HEK293 (cell line): ENCODE data around the gene ANTXRL.
"Not testable (repeated sequence)": the region's sequence is repeated elsewhere in the genome, so short reads cannot be mapped to it uniquely, and the experiment has no call there.

ENCODE experiments used
- CTCF ChIA-PET: fragments of 350-600 bp; formaldehyde crosslinking; extraction: SDS; loops from one replicate; lab custom pipeline; 2021; ENCODE audit warnings: antibody characterized with exemption; lab: Yijun Ruan, JAX
- POLR2A ChIA-PET: fragments of 300-600 bp; formaldehyde crosslinking; extraction: SDS; loops from one replicate; lab custom pipeline; 2020; ENCODE audit warnings: antibody characterized with exemption, inconsistent platforms; lab: Yijun Ruan, JAX
- H3K27ac ChIP-seq: fragments of 200-500 bp; sonication (Bioruptor generic); 2 replicates; pipeline ENCODE4 v1.5.1; 2014; ENCODE audit warnings: low read depth, low read length, control low read depth, inconsistent platforms; ENCODE audit errors: extremely low read depth
- H3K36me3 ChIP-seq, 2 experiments: fragments of 200-500 bp in 1 of 2; sonication (Bioruptor generic) in 1 of 2; 1 replicate in 1 of 2; 2 replicates in 1 of 2; pipeline ENCODE4 v1.5.1; 2014 to 2017; ENCODE audit warnings: inconsistent platforms in 2 of 2, low read length in 2 of 2; ENCODE audit not compliant: control insufficient read depth in 2 of 2, insufficient read depth in 1 of 2
- H3K4me1 ChIP-seq: fragments of 200-500 bp; sonication (Bioruptor generic); 2 replicates; pipeline ENCODE4 v1.5.1; 2014; ENCODE audit warnings: mild to moderate bottlenecking, low read length, inconsistent platforms; ENCODE audit not compliant: control insufficient read depth, insufficient read depth
- H3K4me3 ChIP-seq: 2 replicates; pipeline ENCODE4 v1.5.1; 2011; ENCODE audit warnings: low read depth, mild to moderate bottlenecking, control low read depth, low read length, moderate library complexity
- H3K9me3 ChIP-seq: fragments of 200-500 bp; sonication (Bioruptor generic); 2 replicates; pipeline ENCODE4 v1.5.1; 2014; ENCODE audit warnings: low read depth, low read length, inconsistent platforms; ENCODE audit not compliant: control insufficient read depth, insufficient read depth
- CTCF ChIP-seq: fragments of 450-650 bp; formaldehyde crosslinking; IDR thresholded peaks from 2 replicates; pipeline ENCODE4 v1.5.1; 2016; ENCODE audit warnings: missing biosample characterization, missing genetic modification characterization
- IKZF3 ChIP-seq: fragments of 450-650 bp; IDR thresholded peaks from 2 replicates; pipeline ENCODE4 v1.5.0; 2018; ENCODE audit warnings: missing biosample characterization, mild to moderate bottlenecking, missing genetic modification characterization, moderate library complexity
- MYNN ChIP-seq: fragments of 450-650 bp; formaldehyde crosslinking; IDR thresholded peaks from 2 replicates; pipeline ENCODE4 v1.5.1; 2016; ENCODE audit warnings: missing biosample characterization, missing genetic modification characterization, borderline replicate concordance
- OVOL3 ChIP-seq: fragments of 450-650 bp; formaldehyde crosslinking; IDR thresholded peaks from 2 replicates; pipeline ENCODE4 v1.5.1; 2016; ENCODE audit warnings: missing biosample characterization, missing genetic modification characterization
- SETDB1 ChIP-seq: IDR thresholded peaks from one replicate; pipeline ENCODE4 v1.6.1; 2017; ENCODE audit warnings: mild to moderate bottlenecking, low read length, moderate library complexity, mixed read lengths; ENCODE audit not compliant: insufficient read length
- ZBTB48 ChIP-seq: fragments of 450-650 bp; formaldehyde crosslinking; IDR thresholded peaks from 2 replicates; pipeline ENCODE4 v1.5.1; 2016; ENCODE audit warnings: missing biosample characterization, missing genetic modification characterization
- ZBTB7A ChIP-seq: fragments of 450-650 bp; formaldehyde crosslinking; IDR thresholded peaks from 2 replicates; pipeline ENCODE4 v1.5.1; 2016; ENCODE audit warnings: low read depth, missing biosample characterization, missing genetic modification characterization
- ZNF133 ChIP-seq: fragments of 450-650 bp; formaldehyde crosslinking; IDR thresholded peaks from 2 replicates; pipeline ENCODE4 v1.5.1; 2016; ENCODE audit warnings: missing biosample characterization, missing genetic modification characterization
- ZNF19 ChIP-seq: fragments of 450-650 bp; formaldehyde crosslinking; IDR thresholded peaks from 2 replicates; pipeline ENCODE4; 2016; ENCODE audit warnings: missing biosample characterization, missing genetic modification characterization, low read depth
- ZNF248 ChIP-seq: fragments of 450-650 bp; formaldehyde crosslinking; IDR thresholded peaks from 2 replicates; pipeline ENCODE4 v1.5.1; 2017; ENCODE audit warnings: missing biosample characterization, missing genetic modification characterization
- ZNF335 ChIP-seq: fragments of 450-650 bp; formaldehyde crosslinking; conservative IDR thresholded peaks from 2 replicates; pipeline ENCODE4 v1.5.1; 2016; ENCODE audit warnings: missing biosample characterization, missing genetic modification characterization
- ZNF341 ChIP-seq: fragments of 450-650 bp; formaldehyde crosslinking; IDR thresholded peaks from 2 replicates; pipeline ENCODE4; 2016; ENCODE audit warnings: low read depth, missing biosample characterization, missing genetic modification characterization
- ZNF362 ChIP-seq: fragments of 450-650 bp; formaldehyde crosslinking; IDR thresholded peaks from 2 replicates; pipeline ENCODE4 v1.5.1; 2016; ENCODE audit warnings: missing biosample characterization, missing genetic modification characterization
- ZNF398 ChIP-seq: fragments of 450-650 bp; formaldehyde crosslinking; IDR thresholded peaks from 2 replicates; pipeline ENCODE4 v1.5.1; 2017; ENCODE audit warnings: missing biosample characterization, missing genetic modification characterization
- ZNF416 ChIP-seq: fragments of 450-650 bp; formaldehyde crosslinking; IDR thresholded peaks from 2 replicates; pipeline ENCODE4 v1.5.1; 2016; ENCODE audit warnings: missing biosample characterization, missing genetic modification characterization
- ZNF433 ChIP-seq: fragments of 450-650 bp; formaldehyde crosslinking; IDR thresholded peaks from 2 replicates; pipeline ENCODE4 v1.5.1; 2016; ENCODE audit warnings: missing biosample characterization, missing genetic modification characterization, low read depth
- ZNF600 ChIP-seq: fragments of 450-650 bp; formaldehyde crosslinking; IDR thresholded peaks from 2 replicates; pipeline ENCODE4 v1.5.1; 2016; ENCODE audit warnings: missing biosample characterization, missing genetic modification characterization
- ZNF621 ChIP-seq: fragments of 450-650 bp; formaldehyde crosslinking; IDR thresholded peaks from 2 replicates; pipeline ENCODE4 v1.5.1; 2017; ENCODE audit warnings: missing biosample characterization, missing genetic modification characterization
- ZNF645 ChIP-seq: fragments of 450-650 bp; formaldehyde crosslinking; IDR thresholded peaks from 2 replicates; pipeline ENCODE4; 2016; ENCODE audit warnings: missing biosample characterization, missing genetic modification characterization
- ZNF654 ChIP-seq: fragments of 450-650 bp; formaldehyde crosslinking; IDR thresholded peaks from 2 replicates; pipeline ENCODE4 v1.5.1; 2016; ENCODE audit warnings: low read depth, missing biosample characterization, missing genetic modification characterization
- ZNF660 ChIP-seq: fragments of 450-650 bp; IDR thresholded peaks from 2 replicates; pipeline ENCODE4 v1.5.1; 2018; ENCODE audit warnings: missing biosample characterization, mild to moderate bottlenecking, missing genetic modification characterization
- ZNF785 ChIP-seq: fragments of 450-650 bp; formaldehyde crosslinking; IDR thresholded peaks from 2 replicates; pipeline ENCODE4 v1.5.1; 2016; ENCODE audit warnings: missing biosample characterization, missing genetic modification characterization
- ZSCAN23 ChIP-seq: fragments of 450-650 bp; formaldehyde crosslinking; IDR thresholded peaks from 2 replicates; pipeline ENCODE4 v1.5.1; 2016; ENCODE audit warnings: missing biosample characterization, missing genetic modification characterization

Gene ANTXRL

DNA sequence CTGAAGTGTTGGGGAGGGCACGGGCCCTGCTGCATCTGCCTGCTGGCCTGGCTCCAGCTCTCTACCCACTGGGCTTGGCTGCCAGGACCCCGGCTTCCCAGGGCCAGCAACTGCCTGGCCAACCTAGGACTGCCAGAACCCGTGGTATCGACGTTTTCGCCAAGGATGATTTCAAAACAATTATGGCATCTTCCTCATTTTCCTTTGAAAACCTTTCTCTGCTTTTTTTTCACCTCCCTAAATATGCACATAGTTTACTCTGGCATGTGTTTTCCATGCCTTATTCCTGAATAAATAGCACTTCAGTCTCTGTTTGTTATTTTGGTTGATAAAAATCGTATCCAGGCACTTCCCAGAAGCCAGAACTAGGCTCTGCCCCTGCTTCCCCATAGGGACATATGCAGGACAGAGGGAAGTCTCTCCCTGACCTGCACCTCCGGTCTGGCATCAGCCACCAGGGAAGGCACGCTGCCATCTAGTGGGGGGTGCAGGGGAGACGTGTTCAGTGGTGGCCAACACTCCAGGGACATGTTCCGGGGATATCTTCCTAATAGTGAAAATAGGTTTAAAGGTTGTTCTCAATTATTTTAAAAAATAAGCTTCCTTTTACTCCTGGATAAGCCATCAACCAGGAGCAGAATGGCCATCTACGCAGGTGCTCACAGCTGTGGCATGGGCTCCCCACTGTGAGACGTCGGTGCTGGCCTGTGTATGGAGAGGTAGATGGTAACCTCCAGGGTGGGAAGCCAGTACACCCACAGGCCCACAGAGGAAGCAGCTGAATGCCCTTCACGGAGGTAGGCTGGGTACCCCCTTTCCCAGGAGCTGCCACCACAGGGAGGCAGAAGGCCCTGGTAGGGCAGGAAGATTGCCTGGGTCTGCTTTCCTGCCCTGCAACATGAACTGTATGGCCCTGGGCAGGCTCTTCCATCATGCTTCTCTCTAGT is 30.7 kb upstream of the ANTXRL start:
- POLR2A ChIA-PET, result no interaction called here

DNA sequence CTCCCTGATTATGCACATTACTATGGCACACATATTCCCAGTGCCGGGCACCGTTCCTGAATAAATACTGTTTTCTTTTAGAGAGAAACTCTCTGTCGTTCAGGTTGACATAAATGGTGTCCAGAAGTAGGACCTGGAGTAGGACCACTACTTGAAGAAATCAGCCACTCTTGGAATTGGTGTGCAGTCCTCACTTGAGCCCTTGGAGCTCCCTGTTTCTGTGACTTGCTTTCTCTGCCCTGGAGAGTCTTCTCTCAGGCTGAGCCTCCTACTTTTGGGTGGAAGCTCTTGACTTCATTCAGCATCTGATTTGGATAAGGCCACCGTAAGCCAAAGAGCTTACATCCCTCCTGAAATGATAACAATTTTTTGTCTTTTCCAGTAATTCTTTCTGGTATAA is 29.7 kb upstream of the ANTXRL start:
- POLR2A ChIA-PET, result interaction anchor here (0.5 kb wide), 1 partner anchor 55 kb away, joined by 3 read pairs; no protein-coding TSS in a partner anchor
- TF ChIP-seq ZNF248 (no peak), ZNF341 (tag by site-specific recombination) (no peak), ZNF621 (tag by site-specific recombination) (no peak), MYNN (tag by site-specific recombination) (no peak), ZSCAN23 (tag by site-specific recombination) (no peak), ZBTB7A (no peak), ZNF416 (tag by site-specific recombination) (no peak), OVOL3 (no peak)
- CTCF ChIA-PET, result interaction anchor here (1.1 to 1.5 kb wide), 3 partner anchors 10 to 28 kb away, joined by 3 to 4 read pairs (median 4); no protein-coding TSS in a partner anchor
- H3K9me3 ChIP-seq, result no peaks in the 10 kb centered on the region
- no peaks in the 10 kb centered on the region for H3K36me3 ChIP-seq
- no peak overlapping the region for H3K27ac ChIP-seq
- H3K4me1 ChIP-seq, result no peaks in the 10 kb centered on the region
- no peak overlapping the region for H3K4me3 ChIP-seq

More for the DNA sequence above, 30.7 kb upstream of the ANTXRL start:
- no peak overlapping the region for H3K4me3 ChIP-seq
- CTCF ChIA-PET, result interaction anchor here (0.6 to 1.5 kb wide), 3 partner anchors 9 to 27 kb away, joined by 3 to 4 read pairs (median 3); no protein-coding TSS in a partner anchor
- no peaks in the 10 kb centered on the region for H3K36me3 ChIP-seq
- no peak overlapping the region for H3K27ac ChIP-seq
- no peaks in the 10 kb centered on the region for H3K4me1 ChIP-seq
- H3K9me3 ChIP-seq, result no peaks in the 10 kb centered on the region
- TF ChIP-seq ZNF660 (tag by site-specific recombination) (no peak; the same call in 1 of the 2 replicates), CTCF (tag by site-specific recombination) (peak; percentile 72), ZBTB48 (no peak), ZNF19 (no peak), ZNF335 (tag by site-specific recombination) (peak; percentile 78), ZNF433 (tag by site-specific recombination) (no peak), ZNF133 (tag by site-specific recombination) (no peak), ZNF645 (tag by site-specific recombination) (no peak), ZNF785 (tag by site-specific recombination) (no peak), IKZF3 (tag by site-specific recombination) (0 out of 2 replicates have a peak, but pooled peaks have one; percentile 14), SETDB1 (no peak), ZNF398 (tag by site-specific recombination) (no peak), ZNF654 (tag by site-specific recombination) (0 out of 2 replicates have a peak, but pooled peaks have one; percentile 38), ZNF362 (tag by site-specific recombination) (no peak), ZNF600 (tag by site-specific recombination) (peak; percentile 78)

DNA sequence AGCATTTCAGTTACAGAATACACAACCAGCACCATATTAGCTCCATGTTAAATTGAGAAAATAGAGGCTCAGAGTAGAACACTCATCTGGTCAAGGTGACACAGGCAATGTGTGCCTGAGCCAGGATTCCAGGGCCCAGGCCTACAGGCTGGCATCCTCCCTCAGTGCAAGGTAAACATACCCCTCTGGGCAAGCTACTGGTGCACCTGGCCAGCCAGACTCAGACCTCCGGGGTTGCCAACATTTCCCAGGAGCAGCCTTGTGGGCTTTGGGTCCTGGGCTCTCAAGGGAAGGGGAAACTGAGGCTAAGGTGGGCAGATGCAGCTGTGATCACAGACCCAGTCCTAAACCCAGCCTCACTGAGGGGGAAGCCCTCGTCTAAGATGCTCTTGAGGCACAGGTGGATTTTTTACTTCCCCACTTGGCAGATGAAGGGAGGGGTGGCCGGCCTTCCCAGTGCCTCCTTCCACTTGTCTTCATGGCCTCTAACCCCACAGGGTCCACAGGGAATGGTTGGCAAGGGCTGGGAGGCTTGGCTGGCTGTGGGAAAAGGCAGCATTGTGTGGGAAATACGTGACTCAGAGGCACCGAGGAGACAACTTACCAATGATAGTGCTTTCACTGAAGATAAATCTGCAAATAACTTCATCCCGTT is 23.8 kb upstream of the ANTXRL start:
- H3K4me3 ChIP-seq, CTCF ChIA-PET, H3K4me1 ChIP-seq, H3K27ac ChIP-seq, POLR2A ChIA-PET, H3K36me3 ChIP-seq, H3K9me3 ChIP-seq: not testable (repeated sequence)
